H9 (cell line): Measurements from ENCODE around the gene NPIPA1. TPM values are rescaled to one million over a fixed set of nuclear protein-coding genes. Genes with fewer than 3 reads are reported as not detected.
"Not testable (repeated sequence)": the region's sequence is repeated elsewhere in the genome, so short reads cannot be mapped to it uniquely, and the experiment has no call there.

Experiments
- DNase-seq: peaks from one replicate; pipeline ENCODE4 v3.0.0-alpha.2; 2017
- H2AFZ ChIP-seq: one replicate; pipeline ENCODE4 v1.6.1; 2013; ENCODE audit warnings: mild to moderate bottlenecking, low read length, control low read depth, moderate library complexity
- H2AK5ac ChIP-seq: 2 replicates; pipeline ENCODE4 v1.6.1; 2013; ENCODE audit warnings: low read length, control low read depth, mixed read lengths; ENCODE audit not compliant: insufficient read length
- H2BK120ac ChIP-seq: one replicate; pipeline ENCODE4 v1.6.1; 2013; ENCODE audit warnings: low read depth, mild to moderate bottlenecking, low read length, control low read depth, inconsistent platforms; ENCODE audit not compliant: poor library complexity, severe bottlenecking
- H2BK12ac ChIP-seq: 2 replicates; pipeline ENCODE4 v1.6.1; 2013; ENCODE audit warnings: low read length, control low read depth, mixed read lengths, low read depth; ENCODE audit not compliant: insufficient read length
- H2BK15ac ChIP-seq: 2 replicates; pipeline ENCODE4 v1.6.1; 2013; ENCODE audit warnings: low read depth, low read length, control low read depth
- H2BK20ac ChIP-seq: one replicate; pipeline ENCODE4 v1.6.1; 2013; ENCODE audit warnings: low read depth, mild to moderate bottlenecking, low read length, control low read depth, inconsistent platforms; ENCODE audit not compliant: poor library complexity, severe bottlenecking
- H2BK5ac ChIP-seq: 2 replicates; pipeline ENCODE4 v1.6.1; 2013; ENCODE audit warnings: low read length, control low read depth, mixed read lengths; ENCODE audit not compliant: insufficient read length
- H3K14ac ChIP-seq: 2 replicates; pipeline ENCODE4 v1.6.1; 2013; ENCODE audit warnings: low read length, control low read depth; ENCODE audit not compliant: insufficient read depth
- H3K18ac ChIP-seq: 2 replicates; pipeline ENCODE4 v1.6.1; 2013; ENCODE audit warnings: low read depth, mild to moderate bottlenecking, mixed read lengths, low read length, control low read depth; ENCODE audit not compliant: insufficient read length
- H3K23ac ChIP-seq: 2 replicates; pipeline ENCODE4 v1.6.1; 2013; ENCODE audit warnings: low read length, control low read depth, mixed read lengths, low read depth; ENCODE audit not compliant: insufficient read length
- H3K23me2 ChIP-seq: 2 replicates; pipeline ENCODE4 v1.6.1; 2013; ENCODE audit warnings: low read depth, mild to moderate bottlenecking, mixed read lengths, low read length, control low read depth; ENCODE audit not compliant: insufficient read length, poor library complexity, severe bottlenecking
- H3K27ac ChIP-seq: 2 replicates; pipeline ENCODE4 v1.5.1; 2013; ENCODE audit warnings: low read length, control low read depth, mixed read lengths, low read depth; ENCODE audit not compliant: insufficient read length
- H3K27me3 ChIP-seq: 2 replicates; pipeline ENCODE4 v1.6.1; 2013; ENCODE audit warnings: low read length, control low read depth, inconsistent platforms; ENCODE audit not compliant: insufficient read depth
- H3K4ac ChIP-seq: 2 replicates; pipeline ENCODE4 v1.6.1; 2013; ENCODE audit warnings: low read depth, mild to moderate bottlenecking, control low read depth, inconsistent platforms, low read length, moderate library complexity
- H3K4me1 ChIP-seq: 2 replicates; pipeline ENCODE4 v1.6.1; 2013; ENCODE audit warnings: low read length, control low read depth, inconsistent platforms; ENCODE audit not compliant: insufficient read depth
- H3K4me2 ChIP-seq: 2 replicates; pipeline ENCODE4 v1.6.1; 2013; ENCODE audit warnings: low read length, control low read depth, mixed read lengths; ENCODE audit not compliant: insufficient read length, insufficient read depth
- H3K56ac ChIP-seq: 2 replicates; pipeline ENCODE4 v1.6.1; 2013; ENCODE audit warnings: low read depth, mild to moderate bottlenecking, mixed read lengths, low read length, control low read depth; ENCODE audit not compliant: insufficient read length
- H3K79me1 ChIP-seq: 2 replicates; pipeline ENCODE4 v1.6.1; 2013; ENCODE audit warnings: low read depth, mild to moderate bottlenecking, moderate library complexity, low read length, control low read depth, inconsistent platforms; ENCODE audit not compliant: insufficient read depth, poor library complexity, severe bottlenecking
- H3K79me2 ChIP-seq: 2 replicates; pipeline ENCODE4 v1.6.1; 2013; ENCODE audit warnings: low read length, control low read depth, inconsistent platforms; ENCODE audit not compliant: insufficient read depth
- H3K9ac ChIP-seq: 2 replicates; pipeline ENCODE4 v1.6.1; 2013; ENCODE audit warnings: low read length, control low read depth, mixed read lengths; ENCODE audit not compliant: insufficient read length; ENCODE audit errors: extremely low read depth
- H3K9me3 ChIP-seq: one replicate; pipeline ENCODE4 v1.6.1; 2013; ENCODE audit warnings: low read depth, low read length, inconsistent platforms; ENCODE audit not compliant: control insufficient read depth
- H3T11ph ChIP-seq: one replicate; pipeline ENCODE4 v1.6.1; 2013; ENCODE audit warnings: mild to moderate bottlenecking, low read length, control low read depth, inconsistent platforms
- H4K20me1 ChIP-seq: one replicate; pipeline ENCODE4 v1.6.1; 2013; ENCODE audit not compliant: control insufficient read depth, insufficient read length, insufficient read depth
- H4K5ac ChIP-seq: 2 replicates; pipeline ENCODE4 v1.6.1; 2013; ENCODE audit warnings: low read depth, mild to moderate bottlenecking, mixed read lengths, low read length, control low read depth; ENCODE audit not compliant: insufficient read length
- H4K8ac ChIP-seq: replicated peaks from 2 replicates; pipeline ENCODE4 v1.6.1; 2013; ENCODE audit warnings: low read length, control low read depth, mixed read lengths, low read depth; ENCODE audit not compliant: insufficient read length
- H4K91ac ChIP-seq: 2 replicates; pipeline ENCODE4 v1.6.1; 2013; ENCODE audit warnings: low read depth, mild to moderate bottlenecking, moderate library complexity, mixed read lengths, low read length, control low read depth; ENCODE audit not compliant: insufficient read length
- H3K27ac Mint-ChIP-seq, 3 experiments: 2 replicates in 2 of 3; 3 replicates in 1 of 3; pipeline ENCODE4 v1.8.0; 2020 to 2021; ENCODE audit warnings: mixed read lengths in 3 of 3, mild to moderate bottlenecking in 1 of 3, moderate library complexity in 1 of 3
- H3K27me3 Mint-ChIP-seq: 2 replicates; pipeline ENCODE4 v1.8.0; 2021; ENCODE audit warnings: low read depth, mild to moderate bottlenecking, moderate library complexity, mixed read lengths
- H3K36me3 Mint-ChIP-seq, 3 experiments: 2 replicates in 2 of 3; 3 replicates in 1 of 3; pipeline ENCODE4 v1.8.0; 2020 to 2021; ENCODE audit warnings: low read depth in 3 of 3, mixed read lengths in 3 of 3; ENCODE audit not compliant: insufficient read depth in 1 of 3
- H3K4me1 Mint-ChIP-seq, 2 experiments: 2 replicates each; pipeline ENCODE4 v1.8.0; 2020; ENCODE audit warnings: mixed read lengths in 2 of 2
- H3K4me3 Mint-ChIP-seq, 2 experiments: 2 replicates in 1 of 2; 3 replicates in 1 of 2; pipeline ENCODE4 v1.8.0; 2020 to 2021; ENCODE audit warnings: mild to moderate bottlenecking in 2 of 2, mixed read lengths in 2 of 2, moderate library complexity in 1 of 2
- H3K9me3 Mint-ChIP-seq, 2 experiments: 2 replicates in 1 of 2; 3 replicates in 1 of 2; pipeline ENCODE4 v1.8.0; 2020; ENCODE audit warnings: mild to moderate bottlenecking in 2 of 2, mixed read lengths in 2 of 2, moderate library complexity in 1 of 2
- WGBS: extraction: QIAGEN DNeasy Blood & Tissue Kit; methylation state at CpG from one replicate; pipeline ENCODE4 v1.1.7; 2013; ENCODE audit warnings: missing lambda C conversion rate, low lambda C conversion rate, mixed read lengths; ENCODE audit not compliant: insufficient read length; ENCODE audit errors: extremely low coverage; 5-methylcytosine and 5-hydroxymethylcytosine counted together
- total RNA-seq: library from RNA; stranded (reverse); gene quantifications from 2 replicates; pipeline ENCODE4 v1.2.1, GENCODE V29; 2021

The NPIPA1 gene
- total RNA-seq, 1 experiment from 2014 or later: 130 TPM

GRCh38 chr16:14974331-14974655, 37.0 kb downstream of the NPIPA1 start:
- H3K36me3 Mint-ChIP-seq, H3K4me1 ChIP-seq, DNase-seq, H4K91ac ChIP-seq, H3K79me1 ChIP-seq, H3K27me3 Mint-ChIP-seq, H3K23ac ChIP-seq, H3K9me3 Mint-ChIP-seq, H3K56ac ChIP-seq, H3K79me2 ChIP-seq, H3K23me2 ChIP-seq, H3K27me3 ChIP-seq, H2BK12ac ChIP-seq, H3K14ac ChIP-seq, H3K9me3 ChIP-seq, H3T11ph ChIP-seq, H3K27ac ChIP-seq, H3K18ac ChIP-seq, H2BK15ac ChIP-seq, H3K4ac ChIP-seq, H2BK20ac ChIP-seq, H2BK5ac ChIP-seq, H4K20me1 ChIP-seq, H4K5ac ChIP-seq, H2BK120ac ChIP-seq, H2AK5ac ChIP-seq, H4K8ac ChIP-seq: not testable (repeated sequence)
- no CpG with 5 or more reads among the region's 7 CpGs for WGBS
- peak overlapping the region; percentile 87 to 92 (median 89); a peak in 6 of 7 replicates for H3K27ac Mint-ChIP-seq
- H3K4me3 Mint-ChIP-seq: peak overlapping the region; percentile 88 to 93
- Histone ChIP-seq H3K9ac (peak overlapping the region; percentile 39), H3K4me2 (peak overlapping the region; percentile 89), H2AFZ (peak overlapping the region; percentile 27)
- H3K4me1 Mint-ChIP-seq: peaks cover 18 to 21% of the 10 kb centered on the region in 2 experiments
